A549 (cell line): ENCODE data around the gene UTS2B. TPM values are rescaled to one million over a fixed set of nuclear protein-coding genes. Genes with fewer than 3 reads are reported as not detected.

Source experiments
- ATAC-seq, 2 experiments: fragments of 200-7000 bp in 1 of 2; fragments of >200 bp in 1 of 2; cut with Nextera tagmentation in 1 of 2; cut with Tn5 transposase in 1 of 2; 3 replicates each; pipeline versions ENCODE4 v1.8.0 to v1.9.1; 2018 to 2020; ENCODE audit warnings: mild to moderate bottlenecking in 1 of 2, moderate library complexity in 1 of 2
- CTCF ChIA-PET: fragments of 300-600 bp; sonication (Branson Sonifier 250); formaldehyde crosslinking; extraction: SDS; loops from one replicate; lab custom pipeline; 2021; ENCODE audit warnings: antibody characterized with exemption, inconsistent platforms; lab: Yijun Ruan, JAX
- POLR2A ChIA-PET: fragments of 350-600 bp; formaldehyde crosslinking; extraction: SDS; loops from one replicate; lab custom pipeline; 2021; ENCODE audit warnings: antibody characterized with exemption, inconsistent platforms; lab: Yijun Ruan, JAX
- DNase-seq, 2 experiments: peaks; one replicate each; pipeline versions ENCODE4 v3.0.0 to v3.0.0-alpha.2; 2011 to 2016; ENCODE audit warnings: low read depth in 1 of 2, low spot score in 1 of 2
- FAIRE-seq: peaks from 2 replicates; lab custom pipeline; 2011; peaks lifted over from hg19 to GRCh38; lab: Jason Lieb, UNC
- H3K27ac ChIP-seq, 2 experiments: fragments of >200 bp; sonication (Bioruptor Twin); formaldehyde crosslinking; 3 replicates each; pipeline ENCODE4 v1.5.1; 2016 to 2017
- H3K4me1 ChIP-seq: fragments of >200 bp; sonication (Bioruptor Twin); formaldehyde crosslinking; 3 replicates; pipeline ENCODE4 v1.6.1; 2016
- H3K4me2 ChIP-seq: fragments of >200 bp; sonication (Bioruptor Twin); formaldehyde crosslinking; 3 replicates; pipeline ENCODE4 v1.6.1; 2016
- H3K4me3 ChIP-seq: fragments of >200 bp; sonication (Bioruptor Twin); formaldehyde crosslinking; 3 replicates; pipeline ENCODE4 v1.5.1; 2016
- H3K9me3 ChIP-seq: fragments of >200 bp; sonication (Bioruptor Twin); formaldehyde crosslinking; 3 replicates; pipeline ENCODE4 v1.6.1; 2016
- CBX8 ChIP-seq: fragments of 200-600 bp; sonication (generic); IDR thresholded peaks from 2 replicates; pipeline ENCODE4 v1.6.1; 2016
- CEBPB ChIP-seq, 2 experiments: fragments of >200 bp in 1 of 2; sonication (Bioruptor Twin) in 1 of 2; formaldehyde crosslinking in 1 of 2; IDR thresholded peaks; 2 replicates each; pipeline ENCODE4 v1.6.1; 2012 to 2016
- EHMT2 ChIP-seq: fragments of 200-600 bp; sonication (generic); IDR thresholded peaks from 2 replicates; pipeline ENCODE4 v1.6.1; 2016; ENCODE audit warnings: antibody characterized with exemption, low read depth, mild to moderate bottlenecking, moderate library complexity
- FOSL2 ChIP-seq, 2 experiments: fragments of 450-650 bp in 1 of 2; fragments of >200 bp in 1 of 2; sonication (Bioruptor Twin) in 1 of 2; formaldehyde crosslinking; IDR thresholded peaks; 2 replicates each; pipeline versions ENCODE4 v1.5.0 to v1.6.1; 2016 to 2020; ENCODE audit warnings: mild to moderate bottlenecking in 1 of 2, moderate library complexity in 1 of 2
- FOXS1 ChIP-seq: fragments of 250-450 bp; sonication (Bioruptor Pico); IDR thresholded peaks from 2 replicates; pipeline ENCODE4 v1.5.0; 2020; ENCODE audit warnings: mild to moderate bottlenecking, moderate library complexity
- HOXB5 ChIP-seq: fragments of 250-450 bp; sonication (Bioruptor Pico); IDR thresholded peaks from 2 replicates; pipeline ENCODE4 v1.5.0; 2020; ENCODE audit warnings: mild to moderate bottlenecking, moderate library complexity
- JUN ChIP-seq, 2 experiments: fragments of >200 bp; sonication (Bioruptor Twin); formaldehyde crosslinking; IDR thresholded peaks; 2 replicates in 1 of 2; 3 replicates in 1 of 2; pipeline ENCODE4 v1.6.1; 2016 to 2017
- JUNB ChIP-seq: fragments of >200 bp; sonication (Bioruptor Twin); formaldehyde crosslinking; IDR thresholded peaks from 2 replicates; pipeline ENCODE4 v1.6.1; 2016
- KDM5A ChIP-seq: fragments of 200-600 bp; sonication (generic); IDR thresholded peaks from 2 replicates; pipeline ENCODE4 v1.6.1; 2016; ENCODE audit warnings: antibody characterized with exemption, mild to moderate bottlenecking
- MAZ ChIP-seq: fragments of 150-350 bp; IDR thresholded peaks from 2 replicates; pipeline ENCODE4 v1.6.1; 2014; ENCODE audit warnings: antibody characterized with exemption, low read depth, low read length, borderline replicate concordance
- POLR2A ChIP-seq: IDR thresholded peaks from 2 replicates; pipeline ENCODE4 v1.6.1; 2012; ENCODE audit warnings: mild to moderate bottlenecking, low read length
- RARB ChIP-seq: fragments of 250-450 bp; sonication (Bioruptor Pico); IDR thresholded peaks from 2 replicates; pipeline ENCODE4 v1.8.0; 2021; ENCODE audit warnings: mild to moderate bottlenecking, moderate library complexity
- RFX5 ChIP-seq: fragments of 450-650 bp; IDR thresholded peaks from 2 replicates; pipeline ENCODE4 v1.7.1; 2014; ENCODE audit warnings: antibody characterized with exemption, mild to moderate bottlenecking, moderate library complexity
- RNF2 ChIP-seq: fragments of 200-600 bp; sonication (generic); IDR thresholded peaks from 2 replicates; pipeline ENCODE4 v1.6.1; 2016; ENCODE audit warnings: low read depth, mild to moderate bottlenecking, antibody characterized with exemption, moderate library complexity, borderline replicate concordance
- SREBF2 ChIP-seq: fragments of 450-650 bp; IDR thresholded peaks from 2 replicates; pipeline ENCODE4 v1.6.1; 2014; ENCODE audit warnings: mild to moderate bottlenecking, moderate library complexity
- ZC3H11A ChIP-seq: fragments of 450-650 bp; IDR thresholded peaks from 2 replicates; pipeline ENCODE4 v1.6.1; 2014; ENCODE audit warnings: antibody characterized with exemption, mild to moderate bottlenecking
- ZFP36 ChIP-seq: fragments of 450-650 bp; IDR thresholded peaks from 2 replicates; pipeline ENCODE4 v1.6.1; 2014; ENCODE audit warnings: borderline replicate concordance; ENCODE audit not compliant: partially characterized antibody
- ZNF302 ChIP-seq: fragments of 250-450 bp; sonication (Bioruptor Pico); IDR thresholded peaks from 2 replicates; pipeline ENCODE4 v1.9.0; 2021; ENCODE audit warnings: inconsistent platforms, mild to moderate bottlenecking, moderate library complexity
- WGBS: methylation state at CpG from one replicate; pipeline ENCODE4 v1.1.6; 2017; ENCODE audit errors: missing lambda C conversion rate; 5-methylcytosine and 5-hydroxymethylcytosine counted together
- polyA minus RNA-seq: library from RNA; depleted of rRNA, polyadenylated mRNA; stranded (reverse); fragments of >200 nt; gene quantifications from 2 replicates; pipeline ENCODE4 v1.2.3, GENCODE V29; 2011; rRNA and poly(A)+ RNA removed
- polyA plus RNA-seq, 4 experiments: library from polyadenylated mRNA; depleted of rRNA in 3 of 4; stranded (reverse); fragments of >200 nt; fragmentation: RNase III in 1 of 4; extraction: RNeasy Plus Mini Kit Qiagen cat#74134 plus additional on column Dnase treatment in 1 of 4; gene quantifications; 2 replicates in 3 of 4; 3 replicates in 1 of 4; pipeline ENCODE4 v1.2.3, GENCODE V29; 2011 to 2017
- TF ChIP-seq, protein P1 (sequence below): fragments of 250-450 bp; sonication (Bioruptor Pico); IDR thresholded peaks from 2 replicates; pipeline ENCODE4 v1.5.0; 2021; ENCODE audit warnings: mild to moderate bottlenecking, moderate library complexity, borderline replicate concordance
- TF ChIP-seq, protein P2 (sequence below): IDR thresholded peaks from 2 replicates; pipeline ENCODE4 v1.6.1; 2012; ENCODE audit warnings: low read depth, borderline replicate concordance
- TF ChIP-seq, protein P3 (sequence below): fragments of 150-350 bp; IDR thresholded peaks from 2 replicates; pipeline ENCODE4 v1.6.1; 2014; ENCODE audit warnings: low read depth, mild to moderate bottlenecking, low read length
- TF ChIP-seq, protein P4 (sequence below): fragments of >200 bp; sonication (Bioruptor Twin); formaldehyde crosslinking; IDR thresholded peaks from 3 replicates; pipeline ENCODE4 v1.6.1; 2016
- TF ChIP-seq, protein P5 (sequence below): fragments of >200 bp; sonication (Bioruptor Twin); formaldehyde crosslinking; IDR thresholded peaks from 3 replicates; pipeline ENCODE4 v1.5.1; 2016
- TF ChIP-seq, protein P6 (sequence below): fragments of 450-650 bp; IDR thresholded peaks from 2 replicates; pipeline ENCODE4 v1.6.1; 2014; ENCODE audit warnings: antibody characterized with exemption

Gene UTS2B, protein sequence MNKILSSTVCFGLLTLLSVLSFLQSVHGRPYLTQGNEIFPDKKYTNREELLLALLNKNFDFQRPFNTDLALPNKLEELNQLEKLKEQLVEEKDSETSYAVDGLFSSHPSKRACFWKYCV
- polyA plus RNA-seq (2011; rRNA removed) (0.16 and 0.20 TPM in 2 replicates), polyA plus RNA-seq (2017; fragmentation: RNase III; extraction: RNeasy Plus Mini Kit Qiagen cat#74134 plus additional on column Dnase treatment) (not detected in 3 replicates), polyA minus RNA-seq (0.41 and 0.78 TPM in 2 replicates)
- polyA plus RNA-seq (2012; cell fraction: cytosol; rRNA removed), result 0.04 TPM in 1 of 2 replicates, not detected in the other
- polyA plus RNA-seq (2012; cell fraction: nucleus; rRNA removed), result not detected in 2 replicates

DNA sequence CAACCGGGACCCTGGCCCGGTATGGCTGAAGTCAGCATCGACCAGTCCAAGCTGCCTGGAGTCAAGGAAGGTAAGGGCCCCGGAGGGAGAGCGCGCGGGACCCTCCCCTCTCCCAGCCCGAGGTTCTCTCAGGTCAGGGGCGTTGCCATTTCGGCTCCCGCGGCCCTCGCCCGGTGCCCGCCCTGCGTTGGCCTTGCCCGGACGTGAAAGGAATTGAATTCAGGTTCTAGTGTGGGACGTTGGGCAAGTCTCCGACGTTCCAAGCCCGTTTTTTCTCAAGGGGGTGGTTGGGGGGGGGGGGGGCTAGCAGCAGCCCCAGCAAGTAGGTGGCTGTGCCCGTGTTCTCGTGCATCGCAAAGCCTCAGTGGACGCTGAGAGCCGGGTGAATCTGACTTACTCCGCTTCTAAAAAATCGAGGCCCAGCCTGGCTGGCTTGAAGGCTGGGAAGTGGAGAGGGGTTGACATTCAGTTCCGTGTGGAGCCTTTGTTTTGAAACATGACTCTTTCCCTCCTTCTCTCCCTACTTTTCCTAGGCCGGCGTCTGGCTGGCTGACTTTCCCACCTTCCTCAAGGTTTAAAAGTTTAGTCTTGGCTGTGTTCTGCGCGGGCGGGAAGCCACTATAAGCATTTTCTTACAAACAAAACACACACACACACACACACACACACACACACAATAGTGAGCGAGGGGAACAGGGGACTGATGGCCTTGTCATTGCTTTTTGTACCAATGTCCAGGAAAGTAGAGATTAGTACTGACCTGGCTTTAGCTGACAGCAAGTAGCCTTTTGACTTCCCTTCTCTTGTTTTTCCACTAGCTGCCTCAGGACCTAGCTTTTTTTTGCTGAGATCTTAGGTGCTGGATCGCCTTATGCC lies at the start of gene UTS2B:
TSS of gene UTS2B (minus strand) at position 873 of the 876 bp plus-strand sequence. CDS start 48,337 bp downstream, outside the sequence.
- peak; percentile 70 to 74 for ATAC-seq
- Histone ChIP-seq H3K4me3 (peak within 1 kb of the TSS; percentile 95), H3K27ac (peak within 1 kb of the TSS; percentile 92 to 93), H3K4me2 (peak within 1 kb of the TSS; percentile 99), H3K4me1 (peaks cover 26% of the 10 kb centered on the region), H3K9me3 (no peaks in the 10 kb centered on the region)
- POLR2A ChIA-PET, result no interaction called here
- no peak for TF ChIP-seq RFX5
- no peak for TF ChIP-seq SREBF2
- no peak for TF ChIP-seq POLR2A
- no peak for TF ChIP-seq FOSL2 (IDR thresholded peaks at IDR 0.05)
- TF ChIP-seq FOSL2 (CRISPR knock-in tag; IDR thresholded peaks at IDR 0.05), result no peak
- TF ChIP-seq ZNF302, result no peak
- no peak for TF ChIP-seq JUNB
- TF ChIP-seq, protein P1, sequence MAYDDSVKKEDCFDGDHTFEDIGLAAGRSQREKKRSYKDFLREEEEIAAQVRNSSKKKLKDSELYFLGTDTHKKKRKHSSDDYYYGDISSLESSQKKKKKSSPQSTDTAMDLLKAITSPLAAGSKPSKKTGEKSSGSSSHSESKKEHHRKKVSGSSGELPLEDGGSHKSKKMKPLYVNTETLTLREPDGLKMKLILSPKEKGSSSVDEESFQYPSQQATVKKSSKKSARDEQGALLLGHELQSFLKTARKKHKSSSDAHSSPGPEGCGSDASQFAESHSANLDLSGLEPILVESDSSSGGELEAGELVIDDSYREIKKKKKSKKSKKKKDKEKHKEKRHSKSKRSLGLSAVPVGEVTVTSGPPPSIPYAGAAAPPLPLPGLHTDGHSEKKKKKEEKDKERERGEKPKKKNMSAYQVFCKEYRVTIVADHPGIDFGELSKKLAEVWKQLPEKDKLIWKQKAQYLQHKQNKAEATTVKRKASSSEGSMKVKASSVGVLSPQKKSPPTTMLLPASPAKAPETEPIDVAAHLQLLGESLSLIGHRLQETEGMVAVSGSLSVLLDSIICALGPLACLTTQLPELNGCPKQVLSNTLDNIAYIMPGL (CRISPR knock-in tag), result no peak
- TF ChIP-seq RARB (CRISPR knock-in tag), result no peak
- TF ChIP-seq, protein P2, sequence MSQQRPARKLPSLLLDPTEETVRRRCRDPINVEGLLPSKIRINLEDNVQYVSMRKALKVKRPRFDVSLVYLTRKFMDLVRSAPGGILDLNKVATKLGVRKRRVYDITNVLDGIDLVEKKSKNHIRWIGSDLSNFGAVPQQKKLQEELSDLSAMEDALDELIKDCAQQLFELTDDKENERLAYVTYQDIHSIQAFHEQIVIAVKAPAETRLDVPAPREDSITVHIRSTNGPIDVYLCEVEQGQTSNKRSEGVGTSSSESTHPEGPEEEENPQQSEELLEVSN, result no peak
- TF ChIP-seq KDM5A, result no peak
- TF ChIP-seq JUN (IDR thresholded peaks at IDR 0.05), result no peak
- TF ChIP-seq, protein P3, sequence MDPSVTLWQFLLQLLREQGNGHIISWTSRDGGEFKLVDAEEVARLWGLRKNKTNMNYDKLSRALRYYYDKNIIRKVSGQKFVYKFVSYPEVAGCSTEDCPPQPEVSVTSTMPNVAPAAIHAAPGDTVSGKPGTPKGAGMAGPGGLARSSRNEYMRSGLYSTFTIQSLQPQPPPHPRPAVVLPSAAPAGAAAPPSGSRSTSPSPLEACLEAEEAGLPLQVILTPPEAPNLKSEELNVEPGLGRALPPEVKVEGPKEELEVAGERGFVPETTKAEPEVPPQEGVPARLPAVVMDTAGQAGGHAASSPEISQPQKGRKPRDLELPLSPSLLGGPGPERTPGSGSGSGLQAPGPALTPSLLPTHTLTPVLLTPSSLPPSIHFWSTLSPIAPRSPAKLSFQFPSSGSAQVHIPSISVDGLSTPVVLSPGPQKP, result no peak
- TF ChIP-seq, protein P4, sequence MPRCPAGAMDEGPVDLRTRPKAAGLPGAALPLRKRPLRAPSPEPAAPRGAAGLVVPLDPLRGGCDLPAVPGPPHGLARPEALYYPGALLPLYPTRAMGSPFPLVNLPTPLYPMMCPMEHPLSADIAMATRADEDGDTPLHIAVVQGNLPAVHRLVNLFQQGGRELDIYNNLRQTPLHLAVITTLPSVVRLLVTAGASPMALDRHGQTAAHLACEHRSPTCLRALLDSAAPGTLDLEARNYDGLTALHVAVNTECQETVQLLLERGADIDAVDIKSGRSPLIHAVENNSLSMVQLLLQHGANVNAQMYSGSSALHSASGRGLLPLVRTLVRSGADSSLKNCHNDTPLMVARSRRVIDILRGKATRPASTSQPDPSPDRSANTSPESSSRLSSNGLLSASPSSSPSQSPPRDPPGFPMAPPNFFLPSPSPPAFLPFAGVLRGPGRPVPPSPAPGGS, result no peak
- no peak for TF ChIP-seq CBX8
- TF ChIP-seq HOXB5 (CRISPR knock-in tag), result no peak
- CTCF ChIA-PET, result interaction anchor here (1.2 kb wide), 1 partner anchor 9 kb away, joined by 3 read pairs; no protein-coding TSS in a partner anchor
- DNase-seq, result peak in 1 of 2 experiments; percentile 29
- 0% methylated on average over 9 of the region's 37 CpGs for WGBS
- no peak for FAIRE-seq

DNA sequence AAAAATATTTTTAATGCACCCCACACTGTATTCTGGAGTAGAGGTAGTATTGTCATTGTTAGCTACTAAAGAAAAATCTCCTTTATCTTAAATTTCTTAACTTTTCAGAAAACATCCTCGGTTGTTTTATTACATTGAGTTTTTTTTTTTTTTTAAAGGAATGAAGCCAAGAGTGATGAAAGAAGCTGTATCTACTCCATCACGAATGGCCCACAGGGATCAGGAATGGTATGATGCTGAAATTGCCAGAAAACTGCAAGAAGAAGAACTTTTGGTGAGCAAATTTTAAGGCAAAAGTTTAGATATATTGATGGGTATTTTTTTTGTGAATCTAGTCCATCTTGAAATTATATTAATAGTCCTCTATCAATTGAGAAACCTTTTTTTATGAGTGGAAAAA lies 49.7 kb upstream of the UTS2B start:
- TF ChIP-seq CEBPB (IDR thresholded peaks at IDR 0.05) (no peak), ZC3H11A (no peak), JUNB (no peak), ZFP36 (no peak), EHMT2 (no peak), RNF2 (no peak), CBX8 (no peak), MAZ (no peak), FOXS1 (CRISPR knock-in tag) (no peak)
- TF ChIP-seq, protein P5, sequence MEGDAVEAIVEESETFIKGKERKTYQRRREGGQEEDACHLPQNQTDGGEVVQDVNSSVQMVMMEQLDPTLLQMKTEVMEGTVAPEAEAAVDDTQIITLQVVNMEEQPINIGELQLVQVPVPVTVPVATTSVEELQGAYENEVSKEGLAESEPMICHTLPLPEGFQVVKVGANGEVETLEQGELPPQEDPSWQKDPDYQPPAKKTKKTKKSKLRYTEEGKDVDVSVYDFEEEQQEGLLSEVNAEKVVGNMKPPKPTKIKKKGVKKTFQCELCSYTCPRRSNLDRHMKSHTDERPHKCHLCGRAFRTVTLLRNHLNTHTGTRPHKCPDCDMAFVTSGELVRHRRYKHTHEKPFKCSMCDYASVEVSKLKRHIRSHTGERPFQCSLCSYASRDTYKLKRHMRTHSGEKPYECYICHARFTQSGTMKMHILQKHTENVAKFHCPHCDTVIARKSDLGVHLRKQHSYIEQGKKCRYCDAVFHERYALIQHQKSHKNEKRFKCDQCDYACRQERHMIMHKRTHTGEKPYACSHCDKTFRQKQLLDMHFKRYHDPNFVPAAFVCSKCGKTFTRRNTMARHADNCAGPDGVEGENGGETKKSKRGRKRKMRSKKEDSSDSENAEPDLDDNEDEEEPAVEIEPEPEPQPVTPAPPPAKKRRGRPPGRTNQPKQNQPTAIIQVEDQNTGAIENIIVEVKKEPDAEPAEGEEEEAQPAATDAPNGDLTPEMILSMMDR, result no peak
- TF ChIP-seq, protein P6, sequence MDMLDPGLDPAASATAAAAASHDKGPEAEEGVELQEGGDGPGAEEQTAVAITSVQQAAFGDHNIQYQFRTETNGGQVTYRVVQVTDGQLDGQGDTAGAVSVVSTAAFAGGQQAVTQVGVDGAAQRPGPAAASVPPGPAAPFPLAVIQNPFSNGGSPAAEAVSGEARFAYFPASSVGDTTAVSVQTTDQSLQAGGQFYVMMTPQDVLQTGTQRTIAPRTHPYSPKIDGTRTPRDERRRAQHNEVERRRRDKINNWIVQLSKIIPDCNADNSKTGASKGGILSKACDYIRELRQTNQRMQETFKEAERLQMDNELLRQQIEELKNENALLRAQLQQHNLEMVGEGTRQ, result no peak
- FAIRE-seq (no peak), DNase-seq (no peak), ATAC-seq (no peak)
- Histone ChIP-seq H3K4me2 (no peak overlapping the region), H3K9me3 (no peaks in the 10 kb centered on the region), H3K27ac (no peak overlapping the region), H3K4me3 (no peak overlapping the region), H3K4me1 (peaks cover 10% of the 10 kb centered on the region)
- CTCF ChIA-PET, result no interaction called here
- 92% methylated on average over 2 of the region's 2 CpGs for WGBS
- POLR2A ChIA-PET, result interaction anchor here (0.7 kb wide), 1 partner anchor 1043 kb away, joined by 4 read pairs; no protein-coding TSS in a partner anchor
